Measurements from ENCODE around the gene IGF1R. TPM values are rescaled to one million over a fixed set of nuclear protein-coding genes. Genes with fewer than 3 reads are reported as not detected.

The IGF1R gene
- total and polyA plus RNA-seq, 2 of the 8 experiments (the other 6 are each of a cell fraction or from before 2014, with no cell fraction given) = 32.9 to 109 TPM

- TF ChIP-seq, protein P1, sequence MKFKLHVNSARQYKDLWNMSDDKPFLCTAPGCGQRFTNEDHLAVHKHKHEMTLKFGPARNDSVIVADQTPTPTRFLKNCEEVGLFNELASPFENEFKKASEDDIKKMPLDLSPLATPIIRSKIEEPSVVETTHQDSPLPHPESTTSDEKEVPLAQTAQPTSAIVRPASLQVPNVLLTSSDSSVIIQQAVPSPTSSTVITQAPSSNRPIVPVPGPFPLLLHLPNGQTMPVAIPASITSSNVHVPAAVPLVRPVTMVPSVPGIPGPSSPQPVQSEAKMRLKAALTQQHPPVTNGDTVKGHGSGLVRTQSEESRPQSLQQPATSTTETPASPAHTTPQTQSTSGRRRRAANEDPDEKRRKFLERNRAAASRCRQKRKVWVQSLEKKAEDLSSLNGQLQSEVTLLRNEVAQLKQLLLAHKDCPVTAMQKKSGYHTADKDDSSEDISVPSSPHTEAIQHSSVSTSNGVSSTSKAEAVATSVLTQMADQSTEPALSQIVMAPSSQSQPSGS (IDR thresholded peaks at IDR 0.05; ENCODE audit: low read length) = no peak
Observed at GRCh38 chr15:98692213-98692612, 43.9 kb downstream of the IGF1R start (continued).
